ENCODE measurements around the gene EFCAB6.

DNA sequence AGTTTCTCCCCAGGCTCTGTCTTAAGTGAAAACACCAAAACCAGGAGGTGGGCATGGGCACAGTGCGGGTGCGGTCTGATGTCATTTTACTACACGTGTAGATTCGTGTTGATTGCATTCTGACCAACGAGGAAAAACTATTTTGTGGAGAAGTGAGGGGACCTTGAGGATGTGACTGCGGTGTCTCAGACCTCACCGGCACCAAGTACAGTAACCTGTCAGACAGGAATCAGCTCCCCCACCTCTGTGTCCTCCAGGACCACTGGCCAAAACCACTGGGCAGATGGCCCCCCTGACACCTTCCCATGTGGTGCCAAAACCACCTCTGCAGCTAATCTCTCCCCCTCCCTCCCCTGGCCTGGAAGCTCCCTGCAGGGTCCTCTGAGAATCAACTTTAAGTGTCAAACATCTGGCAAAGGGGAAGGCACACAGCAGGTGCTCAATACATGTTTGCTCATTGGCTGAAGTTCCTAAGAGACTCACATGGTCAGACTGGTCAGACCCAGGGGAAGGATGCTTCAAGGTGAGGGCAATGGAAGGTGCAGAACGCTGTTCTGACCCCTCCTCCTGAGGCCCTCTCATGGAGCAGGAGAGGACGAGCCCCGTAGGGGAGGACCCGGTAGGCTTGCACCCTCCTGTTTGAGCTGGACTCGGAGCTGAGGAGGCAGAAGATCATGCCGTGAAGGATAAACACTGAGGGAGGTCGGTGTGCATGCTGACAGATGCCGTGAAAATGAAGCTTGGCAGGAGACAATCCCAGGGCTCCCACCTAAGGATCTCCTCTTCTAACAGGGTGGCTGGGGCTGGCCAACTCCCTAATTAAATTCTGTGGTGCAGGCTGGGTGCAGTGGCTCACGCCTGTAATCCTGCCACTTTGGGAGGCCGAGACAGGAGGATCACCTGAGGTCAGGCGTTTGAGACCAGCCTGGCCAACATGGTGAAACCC, 270.4 kb downstream of the EFCAB6 start:
- TF ChIP-seq, protein P1, sequence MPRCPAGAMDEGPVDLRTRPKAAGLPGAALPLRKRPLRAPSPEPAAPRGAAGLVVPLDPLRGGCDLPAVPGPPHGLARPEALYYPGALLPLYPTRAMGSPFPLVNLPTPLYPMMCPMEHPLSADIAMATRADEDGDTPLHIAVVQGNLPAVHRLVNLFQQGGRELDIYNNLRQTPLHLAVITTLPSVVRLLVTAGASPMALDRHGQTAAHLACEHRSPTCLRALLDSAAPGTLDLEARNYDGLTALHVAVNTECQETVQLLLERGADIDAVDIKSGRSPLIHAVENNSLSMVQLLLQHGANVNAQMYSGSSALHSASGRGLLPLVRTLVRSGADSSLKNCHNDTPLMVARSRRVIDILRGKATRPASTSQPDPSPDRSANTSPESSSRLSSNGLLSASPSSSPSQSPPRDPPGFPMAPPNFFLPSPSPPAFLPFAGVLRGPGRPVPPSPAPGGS (IDR thresholded peaks at IDR 0.05) = no peak
- TF ChIP-seq, protein P2, sequence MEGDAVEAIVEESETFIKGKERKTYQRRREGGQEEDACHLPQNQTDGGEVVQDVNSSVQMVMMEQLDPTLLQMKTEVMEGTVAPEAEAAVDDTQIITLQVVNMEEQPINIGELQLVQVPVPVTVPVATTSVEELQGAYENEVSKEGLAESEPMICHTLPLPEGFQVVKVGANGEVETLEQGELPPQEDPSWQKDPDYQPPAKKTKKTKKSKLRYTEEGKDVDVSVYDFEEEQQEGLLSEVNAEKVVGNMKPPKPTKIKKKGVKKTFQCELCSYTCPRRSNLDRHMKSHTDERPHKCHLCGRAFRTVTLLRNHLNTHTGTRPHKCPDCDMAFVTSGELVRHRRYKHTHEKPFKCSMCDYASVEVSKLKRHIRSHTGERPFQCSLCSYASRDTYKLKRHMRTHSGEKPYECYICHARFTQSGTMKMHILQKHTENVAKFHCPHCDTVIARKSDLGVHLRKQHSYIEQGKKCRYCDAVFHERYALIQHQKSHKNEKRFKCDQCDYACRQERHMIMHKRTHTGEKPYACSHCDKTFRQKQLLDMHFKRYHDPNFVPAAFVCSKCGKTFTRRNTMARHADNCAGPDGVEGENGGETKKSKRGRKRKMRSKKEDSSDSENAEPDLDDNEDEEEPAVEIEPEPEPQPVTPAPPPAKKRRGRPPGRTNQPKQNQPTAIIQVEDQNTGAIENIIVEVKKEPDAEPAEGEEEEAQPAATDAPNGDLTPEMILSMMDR (IDR thresholded peaks at IDR 0.05) = no peak
- TF ChIP-seq MAZ (IDR thresholded peaks at IDR 0.05; ENCODE audit: borderline replicate concordance, low read depth, low read length) (no peak), EP300 (IDR thresholded peaks at IDR 0.05) (no peak), CHD2 (IDR thresholded peaks at IDR 0.05; ENCODE audit: low read length, partially characterized antibody) (no peak), POLR2A (IDR thresholded peaks at IDR 0.05; ENCODE audit: low read length) (no peak), HMGXB4 (CRISPR knock-in tag; IDR thresholded peaks at IDR 0.05; ENCODE audit: borderline replicate concordance) (no peak), SMC3 (IDR thresholded peaks at IDR 0.05) (no peak)
